ENCODE measurements around the gene PEX14. TPM values are rescaled to one million over a fixed set of nuclear protein-coding genes. Genes with fewer than 3 reads are reported as not detected.

The PEX14 gene
- total and polyA plus RNA-seq, 2 experiments from 2014 or later, result 17.6 to 19.6 TPM

DNA sequence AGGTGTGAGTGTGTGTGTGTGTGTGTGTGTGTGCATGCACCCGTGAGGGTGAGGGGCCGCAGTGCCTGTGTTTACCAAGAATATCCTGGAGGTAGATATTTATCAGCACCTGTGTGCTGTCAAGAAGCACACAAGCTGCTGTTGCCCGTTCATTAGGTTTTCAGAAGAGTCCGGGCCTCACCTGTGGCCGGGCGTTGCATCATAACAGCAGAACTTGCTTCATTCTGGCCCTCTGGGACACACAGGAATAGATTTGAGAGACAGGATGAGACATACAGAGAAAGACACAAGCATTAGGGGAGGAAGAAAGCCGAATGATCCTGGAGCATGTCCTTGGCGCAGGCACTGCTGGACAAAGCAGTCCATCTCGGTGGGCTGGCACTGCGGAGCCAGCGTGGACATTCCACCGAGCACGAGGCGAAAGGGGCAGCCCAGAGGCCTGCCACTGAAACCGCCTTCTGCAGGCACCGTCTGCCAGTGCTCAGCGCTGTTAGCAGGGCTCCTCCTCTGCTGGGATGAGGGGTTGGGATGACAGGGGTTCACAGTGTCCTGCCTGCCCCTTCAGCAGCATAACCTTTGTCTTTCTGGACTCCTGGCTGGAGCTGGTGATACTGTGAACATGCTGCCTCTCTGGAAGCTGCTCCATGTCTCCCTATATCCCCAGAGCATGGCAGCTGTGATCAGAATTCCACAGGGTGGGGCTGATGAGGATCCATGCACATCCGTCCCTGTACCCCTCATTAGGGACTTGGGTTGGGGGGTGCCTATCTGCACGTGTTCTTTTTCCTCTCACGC is 81.1 kb downstream of the PEX14 start (continued):
- TF ChIP-seq ETS1 (IDR thresholded peaks at IDR 0.05) (no peak), ZNF114 (CRISPR knock-in tag; IDR thresholded peaks at IDR 0.05) (no peak), POLR2AphosphoS5 (IDR thresholded peaks at IDR 0.05; ENCODE audit: low read depth) (no peak), STAT1 (IDR thresholded peaks at IDR 0.05; ENCODE audit: unreplicated experiment) (no peak), JUNB (IDR thresholded peaks at IDR 0.05; ENCODE audit: unreplicated experiment) (no peak), ZNF331 (CRISPR knock-in tag; IDR thresholded peaks at IDR 0.05; ENCODE audit: low read depth) (no peak), CREB1 (CRISPR knock-in tag; IDR thresholded peaks at IDR 0.05; ENCODE audit: low read depth) (no peak)

- Histone ChIP-seq H3K27ac (ENCODE audit: low read depth) (peak overlapping the region; percentile 90), H3K27me3 (ENCODE audit: insufficient read depth) (no peaks in the 10 kb centered on the region), H2AFZ (no peak overlapping the region), H3K9me2 (ENCODE audit: insufficient read depth) (no peaks in the 10 kb centered on the region), H3K4me1 (ENCODE audit: insufficient read depth) (peaks cover 30% of the 10 kb centered on the region), H3K36me3 (ENCODE audit: insufficient read depth) (no peaks in the 10 kb centered on the region), H3K79me2 (replicated peaks; ENCODE audit: insufficient read depth) (peaks cover 2% of the 10 kb centered on the region; the same call in 1 of the 2 replicates), H3F3A (replicated peaks; ENCODE audit: low read depth) (no peaks in the 10 kb centered on the region; the same call in 1 of the 2 replicates), H4K20me1 (replicated peaks; ENCODE audit: insufficient read depth) (0 out of 2 replicates have a peak, but pooled peaks cover 3% of the 10 kb centered on the region), H3K4me3 (no peak overlapping the region), H3K4me2 (no peak overlapping the region)
- H3K4me3 Mint-ChIP-seq, result no peak overlapping the region
- peak overlapping the region; percentile 92; the same call in 1 of the 2 replicates for H3K27ac Mint-ChIP-seq
- H3K36me3 Mint-ChIP-seq (ENCODE audit: low read depth), result no peaks in the 10 kb centered on the region; the same call in 2 of the 3 replicates
- ATAC-seq (peak; percentile 70), DNase-seq (ENCODE audit: low spot score) (peak; percentile 55)
- no peak for TF ChIP-seq NANOG (IDR thresholded peaks at IDR 0.05; ENCODE audit: borderline replicate concordance)
- TF ChIP-seq STAT1 (IDR thresholded peaks at IDR 0.05; ENCODE audit: unreplicated experiment), result no peak
- H3K9me3 Mint-ChIP-seq, result no peaks in the 10 kb centered on the region
- peaks cover 6% of the 10 kb centered on the region for H3K27me3 Mint-ChIP-seq (ENCODE audit: insufficient read depth, low read depth, poor library complexity)
- peaks cover 35% of the 10 kb centered on the region for H3K4me1 Mint-ChIP-seq
Observed at GRCh38 chr1:10556430-10557005, 81.8 kb downstream of the PEX14 start.

DNA sequence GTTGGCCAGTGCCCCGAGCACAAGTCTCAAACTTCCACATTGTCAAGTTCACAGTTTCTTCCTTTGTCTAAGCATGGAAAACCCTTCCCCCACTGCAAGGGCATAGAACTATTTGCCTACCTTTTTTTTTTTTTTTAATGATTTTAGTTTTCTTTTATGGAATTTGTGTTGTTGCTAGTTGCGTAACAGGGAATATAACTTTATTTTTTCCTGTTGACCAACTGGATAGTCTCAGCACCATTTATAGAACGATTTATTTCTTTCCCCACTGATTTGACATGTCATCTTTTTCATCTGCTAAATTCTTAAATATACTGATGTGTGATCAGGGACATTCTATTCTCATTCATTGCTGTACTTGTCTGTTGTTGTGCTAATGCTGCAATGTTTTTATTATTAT is 83.0 kb downstream of the PEX14 start:
- Mint-ChIP-seq H3K27me3 (ENCODE audit: insufficient read depth, low read depth, poor library complexity) (peaks cover 6% of the 10 kb centered on the region), H3K27ac (no peak overlapping the region), H3K4me3 (no peak overlapping the region), H3K36me3 (ENCODE audit: low read depth) (peaks cover 3% of the 10 kb centered on the region; the same call in 2 of the 3 replicates), H3K4me1 (peaks cover 39% of the 10 kb centered on the region), H3K9me3 (no peaks in the 10 kb centered on the region)
- H3K4me1 ChIP-seq (ENCODE audit: insufficient read depth), result peaks cover 37% of the 10 kb centered on the region
- ATAC-seq, result no peak
- no peak overlapping the region for H3K4me2 ChIP-seq
- no peak overlapping the region for H3K4me3 ChIP-seq
- 0 out of 2 replicates have a peak, but pooled peaks cover 3% of the 10 kb centered on the region for H4K20me1 ChIP-seq (replicated peaks; ENCODE audit: insufficient read depth)
- H2AFZ ChIP-seq, result no peak overlapping the region
- no peaks in the 10 kb centered on the region for H3K36me3 ChIP-seq (ENCODE audit: insufficient read depth)
- no peaks in the 10 kb centered on the region for H3K9me2 ChIP-seq (ENCODE audit: insufficient read depth)
- no peaks in the 10 kb centered on the region; the same call in 1 of the 2 replicates for H3F3A ChIP-seq (replicated peaks; ENCODE audit: low read depth)
- TF ChIP-seq NANOG (IDR thresholded peaks at IDR 0.05; ENCODE audit: borderline replicate concordance), result no peak
- H3K27me3 ChIP-seq (ENCODE audit: insufficient read depth), result no peaks in the 10 kb centered on the region
- peaks cover 2% of the 10 kb centered on the region; the same call in 1 of the 2 replicates for H3K79me2 ChIP-seq (replicated peaks; ENCODE audit: insufficient read depth)
- H3K27ac ChIP-seq (ENCODE audit: low read depth), result no peak overlapping the region
- no peak for DNase-seq (ENCODE audit: low spot score)

All from GM23338 (cell line).